OCI-LY3 (cell line): ENCODE results near the gene RUSC2.

Experiments used
- H2AFZ ChIP-seq: fragments of 200-600, 300-600 bp; shearing (Covaris generic); 2 replicates; pipeline ENCODE4 v1.6.0; 2014; ENCODE audit warnings: antibody characterized with exemption, low read depth, low read length
- H3K27ac ChIP-seq: fragments of 200-600, 300-600 bp; sonication (generic); 2 replicates; pipeline ENCODE4 v1.5.1; 2014; ENCODE audit warnings: mild to moderate bottlenecking, low read length, moderate library complexity, mixed read lengths
- H3K27me3 ChIP-seq: fragments of 200-600, 300-600 bp; sonication (generic); 2 replicates; pipeline ENCODE4 v1.6.1; 2014; ENCODE audit warnings: low read depth, low read length, mixed read lengths
- H3K36me3 ChIP-seq: fragments of 200-600, 300-600 bp; sonication (generic); replicated peaks from 2 replicates; pipeline ENCODE3; 2014; ENCODE audit warnings: low read depth, low read length, mixed read lengths
- H3K4me1 ChIP-seq: fragments of 300-600, 200-600 bp; sonication (generic); 2 replicates; pipeline ENCODE4 v1.6.1; 2014; ENCODE audit warnings: low read length, mixed read lengths
- H3K4me2 ChIP-seq: fragments of 200-600, 300-600 bp; sonication (generic); 2 replicates; pipeline ENCODE4 v1.6.1; 2014; ENCODE audit warnings: low read length, mixed read lengths
- H3K4me3 ChIP-seq: fragments of 300-600, 200-600 bp; sonication (generic); 2 replicates; pipeline ENCODE4 v1.5.1; 2014; ENCODE audit warnings: antibody characterized with exemption, mild to moderate bottlenecking, low read length, moderate library complexity
- H3K79me2 ChIP-seq: fragments of 300-600, 200-600 bp; shearing (Covaris generic); 2 replicates; pipeline ENCODE4 v1.6.1; 2014; ENCODE audit warnings: mild to moderate bottlenecking, low read length, mixed read lengths
- H3K9ac ChIP-seq: fragments of 300-600, 200-600 bp; shearing (Covaris generic); 2 replicates; pipeline ENCODE4 v1.6.0; 2014; ENCODE audit warnings: mild to moderate bottlenecking, low read length, moderate library complexity
- H3K9me3 ChIP-seq: fragments of 200-600, 300-600 bp; shearing (Covaris generic); 2 replicates; pipeline ENCODE4 v1.6.1; 2014; ENCODE audit warnings: low read length, mixed read lengths; ENCODE audit not compliant: insufficient read depth
- H4K20me1 ChIP-seq: fragments of 200-600, 300-600 bp; sonication (generic); 2 replicates; pipeline ENCODE4 v1.6.1; 2016; ENCODE audit warnings: low read length, mixed read lengths; ENCODE audit not compliant: insufficient read depth
- CTCF ChIP-seq: fragments of 200-600, 300-600 bp; sonication (generic); IDR thresholded peaks from 2 replicates; pipeline ENCODE4 v1.5.1; 2014; ENCODE audit warnings: antibody characterized with exemption, low read length, low read depth
- EZH2phosphoT487 ChIP-seq: fragments of 200-600 bp; shearing (Covaris generic); IDR thresholded peaks from 2 replicates; pipeline ENCODE4 v1.6.1; 2018; ENCODE audit warnings: antibody characterized with exemption, mixed run types, low read depth

The RUSC2 gene

GRCh38 chr9:35489313-35490154, at the start of gene RUSC2:
RUSC2 (plus strand) TSS chr9:35490111; CDS start chr9:35546522, 56,411 bp downstream.
- Histone ChIP-seq H3K27ac (peak within 1 kb of the TSS; percentile 39), H3K36me3 (no peaks in the 10 kb centered on the region), H3K79me2 (no peaks in the 10 kb centered on the region)

GRCh38 chr9:35446012-35446411, 43.9 kb upstream of the RUSC2 start:
- Histone ChIP-seq H3K9ac (no peak overlapping the region), H3K4me1 (no peaks in the 10 kb centered on the region), H2AFZ (no peak overlapping the region), H3K9me3 (no peaks in the 10 kb centered on the region), H3K4me2 (no peak overlapping the region), H3K27ac (no peak overlapping the region), H4K20me1 (no peaks in the 10 kb centered on the region), H3K4me3 (no peak overlapping the region), H3K36me3 (no peaks in the 10 kb centered on the region), H3K79me2 (no peaks in the 10 kb centered on the region), H3K27me3 (peaks cover 30% of the 10 kb centered on the region)
- TF ChIP-seq CTCF, result no peak

More at GRCh38 chr9:35489313-35490154, at the start of gene RUSC2:
- TF ChIP-seq CTCF, result peak; percentile 51
- no peak for TF ChIP-seq EZH2phosphoT487
- Histone ChIP-seq H3K27me3 (no peaks in the 10 kb centered on the region), H2AFZ (peak within 1 kb of the TSS; percentile 98), H3K4me2 (peak within 1 kb of the TSS; percentile 72), H3K4me1 (peaks cover 18% of the 10 kb centered on the region), H3K9me3 (no peaks in the 10 kb centered on the region), H4K20me1 (no peaks in the 10 kb centered on the region), H3K4me3 (peak within 1 kb of the TSS; percentile 90), H3K9ac (peak within 1 kb of the TSS; percentile 86)

GRCh38 chr9:35448496-35448895, 41.4 kb upstream of the RUSC2 start:
- TF ChIP-seq CTCF (no peak), EZH2phosphoT487 (no peak)
- no peaks in the 10 kb centered on the region for H3K9me3 ChIP-seq
- H3K36me3 ChIP-seq, result no peaks in the 10 kb centered on the region
- no peak overlapping the region for H3K9ac ChIP-seq
- no peaks in the 10 kb centered on the region for H4K20me1 ChIP-seq
- H3K27me3 ChIP-seq, result peaks cover 33% of the 10 kb centered on the region
- no peaks in the 10 kb centered on the region for H3K4me1 ChIP-seq
- no peak overlapping the region for H2AFZ ChIP-seq
- no peaks in the 10 kb centered on the region for H3K79me2 ChIP-seq
- no peak overlapping the region for H3K27ac ChIP-seq
- H3K4me2 ChIP-seq, result no peak overlapping the region
- no peak overlapping the region for H3K4me3 ChIP-seq

- no peaks in the 10 kb centered on the region for H3K36me3 ChIP-seq
- no peak overlapping the region for H2AFZ ChIP-seq
- H3K4me1 ChIP-seq, result no peaks in the 10 kb centered on the region
- no peaks in the 10 kb centered on the region for H4K20me1 ChIP-seq
- H3K4me3 ChIP-seq, result no peak overlapping the region
- H3K79me2 ChIP-seq, result no peaks in the 10 kb centered on the region
- TF ChIP-seq CTCF (peak; percentile 11; the same call in 1 of the 2 replicates), EZH2phosphoT487 (no peak)
- no peak overlapping the region for H3K27ac ChIP-seq
- H3K4me2 ChIP-seq, result no peak overlapping the region
- H3K27me3 ChIP-seq, result peaks cover 27% of the 10 kb centered on the region
- H3K9ac ChIP-seq, result no peak overlapping the region
- 0 out of 2 replicates have a peak, but pooled peaks cover 2% of the 10 kb centered on the region for H3K9me3 ChIP-seq
These were observed 37.4 kb upstream of the RUSC2 start for GRCh38 chr9:35452481-35452880.
